Left ventricle myocardium superior (tissue), 1 donor: ENCODE data around the gene ZFYVE28. TPM values are rescaled to one million over a fixed set of nuclear protein-coding genes. Genes with fewer than 3 reads are reported as not detected.

Experiments
- ATAC-seq: fragments of 200-7000 bp; cut with Tn5 transposase; one replicate; pipeline ENCODE4 v1.9.1; 2020; ENCODE audit warnings: mild to moderate bottlenecking, moderate library complexity
- DNase-seq: peaks from one replicate; pipeline ENCODE4 v3.0.0-alpha.2; 2020
- intact Hi-C: fragments of 100-400 bp; cut with micrococcal nuclease; formaldehyde crosslinking; loops from one replicate; pipeline ENCODE4 v1.11.0; 2022
- total RNA-seq: library from RNA; stranded (reverse); fragmentation: NEBNext Ultra II Directional; extraction: Animal tissue kit (Norgen Biotek cat#: 25700); gene quantifications from one replicate; pipeline ENCODE4 v1.2.1, GENCODE V29; 2021
- donor health status: DM: no; HTN: yes; CAD: no; lungs with severe emphysema.

Gene ZFYVE28
- total RNA-seq, 1 donor from 2014 or later, result 5.6 TPM

DNA sequence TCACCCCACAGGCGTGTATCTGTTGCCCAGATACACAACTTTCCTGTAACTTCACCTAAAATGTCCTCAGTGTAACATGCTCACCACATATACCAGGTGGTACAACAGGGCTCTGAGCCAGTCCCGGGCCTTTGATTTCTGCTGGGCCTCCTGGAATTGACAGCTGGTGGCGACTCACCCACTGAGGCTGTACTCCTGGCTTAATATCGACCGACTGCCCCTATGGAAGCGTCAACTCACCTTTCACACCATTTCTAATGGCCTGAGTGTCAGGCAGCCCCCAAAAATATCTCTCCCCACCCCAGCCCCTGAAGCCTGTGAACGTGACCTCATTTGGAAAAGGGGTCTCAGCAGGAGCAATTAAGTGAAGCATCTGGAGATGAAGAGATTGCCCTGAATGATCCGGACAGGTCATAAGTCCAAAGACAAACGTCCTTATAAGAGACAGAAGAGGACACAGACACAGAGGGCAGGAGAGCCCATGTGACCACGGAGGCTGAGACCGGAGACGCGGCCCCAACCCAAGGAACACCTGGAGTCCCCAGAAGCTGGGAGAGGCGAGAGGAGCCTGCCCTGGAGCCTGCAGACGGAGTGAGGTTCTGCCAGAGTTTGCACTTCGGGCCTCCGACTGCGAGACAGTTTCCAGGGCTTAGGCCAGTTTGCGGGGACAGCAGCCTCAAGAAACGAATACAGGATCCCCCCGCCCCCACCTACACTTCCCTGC, 144.0 kb downstream of the ZFYVE28 start:
- ATAC-seq, result no peak
- no peak for DNase-seq
- intact Hi-C loops, result no loop called here

DNA sequence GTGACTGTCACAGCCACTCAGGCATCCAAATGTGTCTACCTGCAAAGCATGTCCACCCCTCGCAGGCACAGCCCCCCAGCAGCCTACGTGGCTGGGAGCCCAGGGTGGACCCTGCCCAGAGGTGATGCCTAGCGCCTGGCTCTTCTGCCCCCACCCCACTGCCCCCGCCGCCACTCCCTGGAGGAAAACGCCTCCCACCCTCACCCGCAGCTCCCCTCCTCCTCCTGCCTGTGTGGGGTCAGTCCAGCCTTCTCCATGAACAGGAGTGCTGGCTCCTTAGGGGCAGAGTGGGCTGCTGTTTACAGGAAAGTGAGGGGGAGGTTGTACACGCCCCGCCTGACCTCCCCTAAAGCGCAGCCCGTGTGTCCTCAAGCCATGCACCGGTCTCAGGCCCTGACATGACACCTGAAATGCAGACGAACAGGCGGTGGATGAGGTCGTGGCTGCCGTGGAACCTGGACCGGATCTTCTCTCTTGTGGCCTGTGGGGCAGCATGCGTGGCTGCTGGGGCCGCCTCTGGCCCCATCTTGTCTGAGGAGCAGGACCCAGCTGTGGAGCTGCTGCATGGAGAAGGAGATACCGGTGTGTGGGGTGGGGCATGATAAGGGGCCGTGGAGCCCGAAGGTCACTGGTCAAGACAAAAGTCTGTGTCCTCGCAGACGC, 144.7 kb downstream of the ZFYVE28 start:
- DNase-seq (peak; percentile 25), ATAC-seq (no peak)
- intact Hi-C loops, result no loop called here

DNA sequence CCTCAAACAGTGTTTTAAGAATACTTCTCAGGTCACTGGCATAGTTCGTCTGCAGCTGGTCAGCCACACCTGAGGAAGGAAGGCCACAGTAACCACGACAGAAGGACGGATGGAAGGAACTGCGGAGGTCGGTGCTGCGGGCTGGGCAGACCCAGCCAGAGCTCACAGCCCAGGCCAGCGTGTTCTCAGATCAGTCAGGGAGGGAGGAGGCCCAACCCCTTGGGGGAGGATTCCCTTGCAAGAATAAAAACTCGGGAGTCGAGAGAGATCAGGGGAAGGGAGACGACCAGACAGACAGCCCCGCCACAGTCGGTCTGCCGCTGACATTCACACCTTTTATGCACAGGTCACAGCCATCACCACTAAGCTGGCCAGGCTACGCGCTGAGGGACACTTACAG, 145.2 kb downstream of the ZFYVE28 start:
- intact Hi-C loops, result no loop called here
- no peak for ATAC-seq
- no peak for DNase-seq

DNA sequence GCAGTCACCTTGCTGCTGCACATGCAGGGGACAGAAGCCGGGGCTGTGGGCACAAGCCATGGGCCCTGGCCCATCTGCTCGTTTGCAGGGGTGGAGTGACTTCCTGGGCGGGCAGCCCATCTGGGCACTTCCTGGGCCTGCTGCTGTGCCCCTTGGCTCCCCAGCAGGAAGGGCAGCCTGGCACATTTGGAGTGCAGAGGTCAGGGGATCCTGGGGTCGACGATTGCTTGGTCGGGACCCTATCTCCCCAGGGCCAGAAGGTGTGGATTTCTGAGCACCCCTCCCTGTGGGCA, 145.7 kb downstream of the ZFYVE28 start:
- no peak for ATAC-seq

DNA sequence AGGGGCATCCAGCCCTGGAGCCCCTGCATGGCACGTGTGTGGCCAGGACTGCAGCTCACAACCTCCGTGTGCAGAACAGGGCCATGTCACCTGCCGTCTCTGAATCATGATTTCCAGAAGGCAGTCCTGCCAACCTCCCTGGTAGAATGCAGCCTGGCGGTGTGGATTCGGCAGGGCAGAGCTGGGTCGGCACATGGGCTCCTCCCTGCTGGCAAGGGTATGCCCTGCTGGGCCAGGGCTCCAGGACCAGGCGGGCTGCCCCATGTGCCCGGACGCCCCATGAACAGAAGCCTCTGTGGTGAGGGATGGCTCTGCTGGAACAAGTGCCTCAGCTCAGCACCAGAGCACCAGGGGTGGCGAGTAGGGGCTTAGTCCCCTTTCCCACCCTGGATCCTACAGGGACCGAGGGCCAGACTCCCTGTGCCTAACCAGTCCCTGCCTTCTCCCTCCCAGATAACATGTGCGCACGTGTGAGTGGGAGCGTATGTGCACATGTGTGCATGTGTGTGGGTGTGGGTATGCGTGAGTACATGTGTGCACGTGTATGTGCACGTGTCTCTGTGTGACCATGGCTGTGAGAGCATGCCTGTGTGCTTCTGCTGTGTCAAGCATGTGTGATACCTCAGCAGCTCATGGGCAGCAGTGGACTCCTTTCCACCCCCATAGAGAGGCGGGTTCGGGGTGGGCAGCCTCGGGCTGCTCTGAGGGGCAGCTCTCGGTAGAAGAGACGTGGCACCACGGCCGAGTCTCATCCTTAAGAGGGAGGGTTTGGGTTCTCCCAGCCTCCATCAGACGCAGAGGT, 146.2 kb downstream of the ZFYVE28 start:
- ATAC-seq (no peak), DNase-seq (no peak)
- intact Hi-C loops, result no loop called here

More for the DNA sequence above, 145.7 kb downstream of the ZFYVE28 start:
- intact Hi-C loops, result no loop called here
- peak; percentile 13 for DNase-seq

DNA sequence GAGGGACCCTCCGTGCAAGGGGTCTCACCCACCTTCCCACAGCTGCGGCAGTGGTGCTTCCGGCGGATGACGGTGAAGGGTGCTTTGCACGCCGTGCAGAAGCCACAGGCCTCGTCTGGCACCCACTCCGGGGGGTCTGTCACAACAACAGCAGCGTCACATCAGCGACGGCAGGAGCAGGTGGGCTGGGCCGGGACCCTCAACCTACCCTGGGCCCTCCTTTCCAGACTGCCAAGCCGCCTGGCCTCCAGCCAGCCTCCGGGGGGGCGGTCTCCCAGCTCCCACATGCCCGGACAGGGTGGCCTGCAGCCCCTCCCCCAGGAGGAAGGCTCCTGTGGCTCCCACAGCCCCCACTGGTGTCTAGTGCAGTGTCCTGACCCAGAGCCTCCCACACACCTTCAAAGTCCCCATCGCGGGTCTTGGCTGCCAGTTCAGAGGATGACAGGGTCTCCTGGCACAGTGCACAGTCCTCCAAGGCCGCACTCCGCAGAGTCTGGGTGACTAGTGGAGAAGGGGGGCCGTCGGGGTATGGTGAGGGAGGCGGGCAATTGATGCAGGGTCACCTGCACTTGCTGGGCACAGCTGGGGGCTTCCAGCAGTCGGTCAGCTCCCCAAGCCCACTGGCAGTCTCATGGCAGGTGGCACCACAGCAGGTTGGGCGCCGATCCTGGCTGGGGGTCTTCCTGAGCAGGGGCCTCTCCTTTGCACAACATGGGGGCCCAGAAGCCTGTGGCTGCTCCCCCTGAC, 147.0 kb downstream of the ZFYVE28 start:
- ATAC-seq, result no peak
- DNase-seq, result peak; percentile 29
- intact Hi-C loops, result no loop called here

DNA sequence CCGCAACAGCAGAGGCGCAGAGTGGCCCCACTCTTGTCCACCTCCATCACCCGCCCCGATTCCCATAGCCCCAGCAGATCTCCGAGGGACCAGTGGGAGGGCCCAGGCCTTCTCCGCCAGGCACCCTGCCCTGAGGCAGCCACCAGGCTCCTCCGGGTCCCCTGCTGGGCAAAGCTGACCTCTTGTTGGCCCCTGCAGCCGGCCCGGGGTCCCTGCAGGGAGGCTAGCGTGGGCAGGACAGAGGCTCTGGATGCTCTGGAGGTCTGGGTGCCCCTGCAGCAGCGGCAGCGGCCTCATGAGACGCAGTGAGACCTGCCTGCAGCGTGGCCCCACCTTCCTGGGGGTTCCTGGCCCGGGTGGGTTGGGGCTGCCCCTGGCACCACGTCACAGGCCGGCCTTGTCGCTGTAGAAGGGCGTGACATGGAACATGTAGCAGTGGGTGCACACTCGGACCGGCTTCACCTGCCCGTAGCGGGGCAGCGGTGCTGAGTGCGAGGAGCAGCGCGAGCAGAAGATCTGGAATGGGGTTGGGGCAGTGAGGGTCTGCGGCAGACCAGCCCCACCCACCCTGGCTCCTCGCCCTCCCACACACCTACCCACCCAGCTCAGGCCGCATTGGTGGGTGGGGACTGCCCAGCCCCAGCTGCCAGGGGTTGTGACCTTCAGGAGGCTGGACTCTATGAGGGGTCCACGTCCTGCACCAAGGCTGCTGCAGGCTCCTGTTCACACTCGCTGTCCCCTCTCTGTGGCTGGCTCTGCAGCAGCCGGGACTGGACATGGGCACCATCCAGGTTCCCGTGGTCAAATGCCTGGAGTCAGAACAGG, 147.9 kb downstream of the ZFYVE28 start:
- intact Hi-C loops, result no loop called here

DNA sequence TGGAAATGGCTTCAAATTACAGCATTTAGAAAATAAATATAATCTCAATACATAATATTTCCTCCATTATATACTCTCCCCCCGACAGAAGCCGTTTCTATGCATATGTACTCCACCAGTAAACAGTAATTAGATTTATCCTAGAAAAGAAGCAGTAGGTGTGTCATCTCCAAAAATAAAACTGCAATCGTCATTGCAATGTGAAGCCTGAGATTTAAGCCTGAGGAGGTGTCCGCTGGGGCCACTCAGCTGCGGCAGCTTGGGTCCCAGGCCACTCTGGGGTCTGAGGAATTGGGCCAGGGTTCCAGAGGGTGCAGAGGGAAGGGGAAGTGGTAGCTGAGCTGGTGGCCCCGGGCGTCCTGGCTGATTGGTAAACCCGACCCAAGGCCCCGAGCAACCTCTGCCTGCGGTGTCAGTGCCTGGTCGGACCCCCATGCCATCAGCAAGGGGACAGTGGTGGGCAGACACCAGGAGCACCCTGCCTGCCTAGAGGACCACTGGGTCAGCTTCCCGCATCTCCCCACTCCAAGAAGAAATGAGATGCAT, 148.8 kb downstream of the ZFYVE28 start:
- peak; percentile 28 for DNase-seq
- intact Hi-C loops, result no loop called here
- ATAC-seq, result no peak

More for the DNA sequence above, 147.9 kb downstream of the ZFYVE28 start:
- DNase-seq (peak; percentile 28), ATAC-seq (no peak)

DNA sequence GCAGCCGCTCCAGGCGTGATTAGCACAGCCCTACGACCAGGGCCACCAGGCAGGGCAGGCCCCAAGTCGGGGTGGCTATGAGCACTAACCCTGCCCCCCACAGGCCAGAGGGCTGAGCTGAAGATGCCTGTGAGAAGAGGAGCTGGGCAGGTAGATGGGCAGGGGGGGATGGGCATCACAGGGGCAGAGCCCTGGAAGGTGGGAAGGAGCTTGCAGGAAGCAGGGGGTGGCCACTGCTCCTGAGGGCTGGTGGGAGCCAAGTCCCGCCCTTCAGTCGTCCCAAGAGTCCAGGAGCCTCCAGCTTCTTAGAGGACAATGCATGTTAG, 149.3 kb downstream of the ZFYVE28 start:
- no peak for ATAC-seq
- peak; percentile 25 for DNase-seq
- intact Hi-C loops, result no loop called here

DNA sequence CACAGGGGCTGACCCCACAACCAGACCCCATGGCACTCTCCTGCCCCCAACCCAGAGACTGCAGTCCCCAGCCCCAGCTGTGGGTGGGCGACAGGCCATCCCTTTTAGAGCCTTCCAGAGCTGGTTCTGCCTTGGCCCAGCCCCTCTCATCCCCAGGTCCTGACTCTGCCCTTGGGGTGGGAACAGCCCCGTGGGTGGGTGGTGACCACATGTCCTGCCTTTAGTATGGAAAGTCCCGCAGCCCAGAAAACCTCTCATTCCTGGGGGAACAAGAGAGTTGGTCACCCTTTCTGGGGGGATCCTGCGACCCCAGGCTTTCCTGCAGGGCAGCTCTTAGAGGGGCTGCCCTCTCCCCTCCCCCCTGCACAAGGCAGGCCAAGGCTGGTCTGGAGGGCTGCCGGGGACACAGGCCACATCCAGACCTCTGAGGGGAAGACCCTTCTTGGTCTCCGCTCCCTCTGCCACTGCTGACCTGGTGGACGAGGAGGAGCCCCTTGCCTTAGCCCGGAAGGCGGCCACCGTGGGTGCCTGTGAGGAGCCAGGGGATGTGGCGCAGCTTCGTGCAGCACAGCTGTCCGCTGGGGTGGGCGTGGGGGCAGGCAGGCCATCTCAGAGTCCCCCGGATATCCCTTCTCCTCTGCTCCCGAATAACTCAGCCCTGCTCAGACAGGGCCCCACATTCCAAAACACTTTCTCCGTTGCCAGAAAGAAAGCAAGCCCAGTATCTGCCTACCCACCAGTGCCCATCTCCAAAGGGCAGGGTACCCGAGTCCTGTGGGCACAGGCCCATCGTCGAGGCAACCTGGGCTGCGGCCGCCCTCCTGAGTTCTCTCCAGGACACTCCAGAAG, 149.9 kb downstream of the ZFYVE28 start:
- peak; percentile 26 for DNase-seq
- ATAC-seq, result no peak
- intact Hi-C loops, result no loop called here

DNA sequence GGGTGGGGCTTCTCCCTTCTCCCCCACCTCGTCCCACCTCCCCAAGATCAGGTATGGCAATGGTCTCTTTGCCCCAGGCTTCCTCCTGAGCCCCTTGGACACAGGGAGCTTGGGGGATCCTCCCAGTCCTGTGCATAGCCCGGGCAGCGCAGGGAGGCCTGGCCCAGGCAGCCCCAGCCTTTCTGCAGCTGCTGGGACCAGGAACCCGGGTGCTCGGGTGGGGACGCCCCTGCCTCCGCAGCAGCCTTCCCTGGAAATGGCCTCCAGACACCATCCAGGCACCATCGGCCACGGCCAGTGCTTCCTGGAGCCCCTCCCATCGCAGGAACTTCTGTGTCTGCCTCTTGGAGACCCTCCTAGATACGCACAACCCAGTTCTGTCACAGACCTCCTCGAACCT, 150.6 kb downstream of the ZFYVE28 start:
- no peak for ATAC-seq

DNA sequence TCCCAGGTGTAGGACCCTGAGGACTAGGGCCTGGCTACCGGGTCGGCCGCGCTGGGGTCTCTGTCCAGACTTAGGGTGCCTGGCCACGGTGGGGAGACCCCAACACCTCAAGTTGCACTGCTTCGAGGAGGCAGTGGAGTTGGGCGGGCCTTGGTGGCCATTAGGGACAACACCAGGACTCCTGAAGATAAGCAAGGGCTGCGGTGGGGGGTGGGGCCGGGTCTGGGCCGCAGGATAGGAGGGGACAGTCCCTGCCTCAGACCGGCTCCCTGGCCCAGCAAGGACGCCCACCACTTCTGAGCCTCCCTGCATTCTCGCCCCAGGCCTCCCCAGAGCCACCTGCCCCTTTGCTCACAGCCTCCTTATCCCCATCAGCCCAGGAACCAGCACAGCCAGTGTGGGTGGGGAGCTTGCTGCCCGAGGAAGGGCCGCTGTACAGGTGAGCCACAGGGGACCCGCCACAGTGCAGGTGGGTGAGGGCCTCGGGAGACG, 151.1 kb downstream of the ZFYVE28 start:
- intact Hi-C loops, result no loop called here
- ATAC-seq (no peak), DNase-seq (no peak)

More for the DNA sequence above, 150.6 kb downstream of the ZFYVE28 start:
- no peak for DNase-seq
- intact Hi-C loops, result no loop called here

DNA sequence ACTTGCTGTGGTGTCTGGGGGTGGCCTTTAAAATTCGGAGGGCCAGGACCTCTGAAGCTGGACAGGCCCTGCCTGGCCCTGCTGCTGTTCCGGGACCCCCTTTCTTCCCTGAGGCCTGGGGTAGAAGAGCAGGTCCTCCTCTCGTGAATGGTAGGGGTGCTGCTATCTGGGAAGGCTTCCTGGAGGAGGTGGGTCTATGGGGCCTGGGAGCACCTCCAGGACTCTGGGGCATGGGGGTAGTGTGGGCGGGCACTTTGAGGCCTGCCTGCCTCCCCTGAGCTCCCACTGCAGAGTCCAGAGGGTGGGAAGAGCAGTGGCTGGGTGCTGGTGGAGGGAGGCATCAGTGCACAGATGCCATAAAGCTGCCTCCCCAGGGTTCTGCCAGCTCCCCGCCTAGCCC, 151.6 kb downstream of the ZFYVE28 start:
- intact Hi-C loops, result no loop called here
- ATAC-seq (no peak), DNase-seq (no peak)

DNA sequence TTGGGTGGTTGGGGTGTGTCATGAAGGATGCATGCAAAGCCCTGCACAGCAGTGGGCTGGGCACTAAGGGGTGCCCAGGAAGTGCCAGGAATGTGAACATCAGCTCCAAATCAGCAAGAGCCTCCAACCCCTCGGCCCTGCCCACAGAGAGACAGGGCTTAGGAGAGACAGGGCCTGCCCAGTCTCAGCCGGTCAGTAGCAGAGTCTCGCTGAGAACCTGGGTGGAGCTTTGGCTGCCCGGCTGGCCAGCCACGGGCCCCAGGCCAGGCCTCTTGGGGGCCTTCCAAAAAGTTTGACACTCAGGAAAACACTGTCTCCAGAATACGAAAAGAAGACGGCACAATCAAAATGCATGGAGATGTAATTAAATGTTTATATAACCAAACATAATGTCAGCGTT, 152.3 kb downstream of the ZFYVE28 start:
- DNase-seq (peak; percentile 89), ATAC-seq (peak; percentile 38)
- intact Hi-C loops, result no loop called here

DNA sequence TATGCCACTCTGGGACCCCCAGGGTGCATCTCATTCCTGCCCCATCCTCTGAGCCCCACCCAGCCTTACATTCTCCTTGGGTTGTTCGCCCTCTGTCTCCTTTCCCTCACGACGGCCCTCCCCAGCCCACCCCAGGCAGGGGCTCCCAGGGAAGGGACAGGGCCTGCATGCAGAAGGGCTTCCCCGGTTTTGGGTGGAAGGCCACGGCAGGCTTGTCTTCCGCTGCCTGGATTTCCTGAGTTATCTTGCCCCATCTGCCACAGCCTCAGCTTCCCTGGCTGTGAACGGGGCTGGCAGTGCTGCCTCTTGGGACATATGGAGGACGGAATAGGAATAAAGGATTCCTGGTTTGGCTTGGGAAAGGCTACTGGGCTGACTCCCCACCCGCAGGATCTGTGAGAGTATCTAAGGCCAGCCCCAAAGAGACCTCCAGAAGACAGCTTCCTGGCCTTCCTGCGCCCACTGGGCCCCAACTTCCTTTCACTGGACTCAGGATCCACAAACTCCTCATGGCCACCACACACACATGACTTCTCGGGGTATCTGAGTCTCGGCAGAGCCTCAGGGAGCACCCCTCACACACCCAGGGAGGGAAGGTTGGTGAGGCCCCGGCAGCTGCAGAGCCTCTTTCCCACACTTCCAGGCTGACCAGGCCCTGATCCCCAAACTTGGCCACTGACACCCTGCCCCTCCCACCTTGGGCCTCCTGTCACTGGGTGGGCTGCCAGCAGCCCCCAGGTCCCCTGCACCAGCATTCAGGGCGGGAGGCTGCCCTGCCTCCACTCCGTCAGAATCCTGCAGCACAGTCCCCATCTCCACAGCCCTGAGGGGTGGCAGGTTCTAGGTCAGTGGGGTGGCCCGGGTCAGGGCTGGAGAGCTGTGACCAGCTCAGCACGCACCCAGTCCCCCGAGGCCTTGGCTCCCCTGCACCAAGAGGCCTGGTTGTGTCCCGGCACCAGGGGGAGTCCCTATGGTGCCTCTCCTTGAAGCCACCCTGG, 153.0 kb downstream of the ZFYVE28 start:
- intact Hi-C loops, result no loop called here
- ATAC-seq, result no peak
- peak; percentile 34 for DNase-seq

DNA sequence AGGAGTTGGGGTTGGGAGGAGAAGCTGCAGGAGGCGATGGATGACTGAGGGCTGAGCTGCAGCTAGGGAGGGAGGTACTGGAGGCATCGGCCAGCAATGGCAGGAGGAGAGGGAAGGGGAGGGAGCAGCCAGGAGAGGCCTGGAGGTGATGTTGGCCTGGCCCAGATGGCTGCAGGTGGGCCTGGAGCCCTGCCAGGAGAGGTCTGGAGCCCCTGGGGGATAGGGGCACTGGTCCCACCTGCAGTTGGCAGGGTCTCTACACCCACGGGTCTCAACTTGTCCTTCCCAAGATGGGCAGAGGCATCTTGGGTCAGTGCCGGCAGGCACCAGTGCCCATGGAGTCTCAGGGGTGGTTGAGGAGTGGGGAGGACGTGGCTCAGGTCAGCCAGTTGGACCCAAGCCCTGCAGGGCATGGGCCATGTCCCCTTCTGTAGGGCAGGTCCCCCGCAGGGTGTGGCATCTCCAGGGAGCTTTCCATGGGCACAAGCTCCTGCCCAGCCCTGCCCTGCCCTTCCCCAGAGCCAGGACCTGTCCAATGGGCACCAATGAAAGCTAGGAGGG, 153.9 kb downstream of the ZFYVE28 start:
- ATAC-seq, result no peak
- intact Hi-C loops, result no loop called here

More for the DNA sequence above, 153.9 kb downstream of the ZFYVE28 start:
- DNase-seq, result peak; percentile 32
